ENCODE data around the gene GINS3. TPM values are rescaled to one million over a fixed set of nuclear protein-coding genes. Genes with fewer than 3 reads are reported as not detected.
A peak's percentile ranks its signal among the peaks of the same experiment; 100 is the strongest.

The GINS3 gene
- total RNA-seq, 1 experiment from 2014 or later = 12.8 TPM

DNA sequence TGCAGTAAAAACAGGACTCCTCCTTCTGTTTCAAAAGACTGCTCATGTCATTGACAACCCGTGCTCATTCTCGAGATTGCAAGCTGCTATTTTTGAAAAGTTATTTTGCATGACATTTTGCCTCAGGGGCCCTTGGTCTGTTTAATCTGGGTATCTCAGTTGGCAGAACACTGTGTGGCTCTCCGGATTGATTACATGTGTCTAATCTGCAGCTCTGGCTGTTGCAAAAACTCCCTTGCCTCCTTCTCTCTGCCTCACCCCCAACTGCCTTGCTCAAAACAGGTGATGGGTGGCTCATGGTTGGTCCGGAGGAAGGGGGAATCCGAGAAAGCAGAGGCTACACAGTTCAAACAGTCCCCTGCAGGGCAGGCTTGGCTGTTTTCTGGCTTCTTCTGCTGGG, 25.3 kb downstream of the GINS3 start:
- in situ Hi-C loops (cut with HindIII; ENCODE audit: low pct_unique_long_range_greater_than_20kb, low sequenced_read_pairs) = no loop called here
- DNase-seq (ENCODE audit: low read depth, low spot score) = peak; percentile 38

- in situ Hi-C loops (cut with HindIII; ENCODE audit: low pct_unique_long_range_greater_than_20kb, low sequenced_read_pairs) = no loop called here
- no peak for DNase-seq (ENCODE audit: low read depth, low spot score)
These were observed 25.8 kb downstream of the GINS3 start for GRCh38 chr16:58418026-58418425.

DNA sequence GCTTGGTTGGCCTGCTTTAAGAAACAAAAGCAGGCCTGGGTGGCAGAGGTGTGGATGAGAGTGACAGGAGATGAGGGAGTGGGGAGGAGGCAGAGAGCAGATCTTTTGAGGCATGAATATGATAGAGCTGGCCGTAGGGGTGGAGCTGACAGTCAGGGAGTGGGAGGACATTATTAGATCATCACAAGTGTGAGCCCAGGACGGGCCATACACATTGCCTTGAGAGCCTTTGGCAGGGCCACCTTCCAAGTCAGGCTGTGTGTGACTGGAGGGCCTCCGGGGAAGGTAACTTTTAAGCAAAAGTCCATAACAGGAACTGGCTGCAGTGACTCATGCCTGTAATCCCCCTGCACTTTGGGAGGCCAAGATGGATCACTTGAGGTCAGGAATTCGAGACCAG, 26.3 kb downstream of the GINS3 start:
- no peak for DNase-seq (ENCODE audit: low read depth, low spot score)

DNA sequence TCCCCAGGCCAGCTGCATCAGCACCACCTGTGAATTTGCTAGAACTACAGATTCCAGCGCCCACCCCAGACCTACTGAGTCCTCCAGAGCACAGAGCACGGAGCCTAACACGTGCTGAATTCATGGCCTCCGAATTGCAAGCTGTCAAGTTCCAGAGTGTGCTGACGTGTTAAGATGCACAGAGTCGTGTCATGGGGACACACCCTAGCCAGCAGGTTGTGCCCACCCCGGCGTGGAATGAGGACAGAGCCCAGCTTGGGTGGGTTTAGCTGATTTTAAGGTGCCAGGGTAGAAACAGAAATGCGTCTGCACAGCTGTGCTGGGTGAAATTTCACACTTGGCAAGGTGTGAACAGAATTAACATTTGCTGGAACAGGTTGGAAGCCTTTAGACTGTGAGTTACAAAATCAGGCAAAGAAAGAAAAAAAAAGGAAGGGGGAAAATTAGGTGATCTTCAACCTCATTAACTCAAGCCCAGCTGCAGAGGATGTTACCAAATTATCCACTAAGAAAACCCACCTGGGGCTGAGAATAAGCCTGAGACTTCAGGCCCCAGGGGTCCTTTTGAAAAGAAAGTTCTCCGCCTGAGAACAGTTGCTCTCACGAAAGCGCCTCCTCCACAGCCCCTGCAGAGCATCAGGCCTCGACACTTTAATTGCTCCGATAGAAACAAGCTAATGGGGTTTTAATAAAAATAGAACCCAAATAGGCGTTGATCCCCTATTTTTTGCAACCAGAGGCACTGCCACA, 27.1 kb downstream of the GINS3 start:
- in situ Hi-C loops (cut with HindIII; ENCODE audit: low pct_unique_long_range_greater_than_20kb, low sequenced_read_pairs) = no loop called here
- DNase-seq (ENCODE audit: low read depth, low spot score) = no peak

More for the DNA sequence above, 26.3 kb downstream of the GINS3 start:
- in situ Hi-C loops (cut with HindIII; ENCODE audit: low pct_unique_long_range_greater_than_20kb, low sequenced_read_pairs) = no loop called here

DNA sequence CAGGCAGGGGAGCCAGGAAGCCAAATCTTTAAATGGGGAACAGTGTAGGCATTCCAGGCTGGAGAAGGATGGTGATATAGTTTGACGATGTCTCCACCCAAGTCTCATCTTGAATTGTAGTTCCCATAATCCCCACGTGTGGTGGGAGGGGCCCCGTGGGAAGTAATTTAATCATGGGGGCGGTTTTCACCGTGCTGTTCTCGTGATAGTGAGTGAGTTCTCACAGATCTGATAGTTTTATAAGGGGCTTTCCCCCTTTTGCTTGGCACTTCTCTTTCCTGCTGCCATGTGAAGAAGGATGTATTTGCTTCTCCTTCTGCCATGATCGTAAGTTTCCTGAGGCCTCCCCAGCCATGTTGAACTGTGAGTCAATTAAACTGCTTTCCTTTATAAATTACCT, 28.8 kb downstream of the GINS3 start:
- in situ Hi-C loops (cut with HindIII; ENCODE audit: low pct_unique_long_range_greater_than_20kb, low sequenced_read_pairs) = no loop called here

DNA sequence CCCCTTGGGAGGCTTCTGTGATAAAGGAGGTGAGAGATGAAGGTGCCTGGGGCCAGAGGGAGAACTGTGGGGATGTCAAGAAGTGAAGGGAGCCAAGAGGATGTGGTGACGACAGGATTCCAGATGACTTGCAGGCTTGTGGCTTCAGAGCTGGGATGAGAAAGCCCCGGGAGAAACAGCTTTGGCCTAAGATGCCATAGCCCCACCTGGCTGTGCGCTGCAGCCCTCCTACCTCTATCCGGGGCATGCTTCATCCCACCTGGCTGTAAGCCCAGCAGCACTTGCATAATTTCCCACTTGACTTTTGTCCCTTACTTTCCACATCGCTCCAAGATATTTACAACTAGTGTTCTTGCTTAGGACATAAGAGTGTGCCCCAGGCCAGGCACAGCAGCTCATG, 29.3 kb downstream of the GINS3 start:
- in situ Hi-C loops (cut with HindIII; ENCODE audit: low pct_unique_long_range_greater_than_20kb, low sequenced_read_pairs) = no loop called here
- no peak for DNase-seq (ENCODE audit: low read depth, low spot score)

More for the DNA sequence above, 28.8 kb downstream of the GINS3 start:
- DNase-seq (ENCODE audit: low read depth, low spot score) = no peak

DNA sequence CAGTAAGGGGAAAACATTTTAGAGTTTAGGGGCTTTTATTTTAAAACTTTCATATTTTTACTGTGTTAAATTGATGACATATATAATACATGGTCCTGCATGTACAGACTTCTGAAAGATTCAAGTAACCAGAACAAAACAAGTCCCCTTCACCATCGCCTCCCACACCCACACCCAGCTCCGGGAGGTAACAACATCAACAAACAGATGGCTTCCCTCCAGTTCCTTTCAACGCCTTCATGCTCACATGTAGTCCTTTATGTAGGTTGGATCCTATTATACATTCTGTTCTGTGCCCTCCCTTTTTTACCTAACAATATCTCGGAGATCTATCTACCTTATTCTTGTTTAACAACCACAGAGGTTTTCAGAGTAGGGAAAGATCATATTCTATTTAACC, 30.5 kb downstream of the GINS3 start:
- no peak for DNase-seq (ENCODE audit: low read depth, low spot score)
- in situ Hi-C loops (cut with HindIII; ENCODE audit: low pct_unique_long_range_greater_than_20kb, low sequenced_read_pairs) = no loop called here

DNA sequence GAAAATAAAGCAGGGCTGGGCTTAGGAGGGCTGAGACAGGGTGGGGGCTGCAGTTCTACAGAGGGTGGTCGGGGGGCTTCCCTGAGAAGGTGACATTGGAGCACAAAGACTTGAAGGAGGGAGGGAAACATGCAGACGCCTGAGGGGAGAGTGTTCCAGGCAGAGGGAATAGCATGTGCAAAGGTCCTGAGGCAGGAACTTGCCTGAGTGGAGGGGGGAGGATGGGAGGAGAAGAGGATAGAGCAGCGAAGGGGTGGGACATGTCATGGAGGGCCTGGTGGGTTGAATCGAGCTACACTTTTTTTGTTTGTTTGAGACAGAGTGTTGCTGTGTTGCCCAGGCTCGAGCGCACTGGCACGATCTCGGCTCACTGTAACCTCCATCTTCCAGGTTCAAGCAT, 33.0 kb downstream of the GINS3 start:
- in situ Hi-C loops (cut with HindIII; ENCODE audit: low pct_unique_long_range_greater_than_20kb, low sequenced_read_pairs) = no loop called here
- DNase-seq (ENCODE audit: low read depth, low spot score) = no peak

DNA sequence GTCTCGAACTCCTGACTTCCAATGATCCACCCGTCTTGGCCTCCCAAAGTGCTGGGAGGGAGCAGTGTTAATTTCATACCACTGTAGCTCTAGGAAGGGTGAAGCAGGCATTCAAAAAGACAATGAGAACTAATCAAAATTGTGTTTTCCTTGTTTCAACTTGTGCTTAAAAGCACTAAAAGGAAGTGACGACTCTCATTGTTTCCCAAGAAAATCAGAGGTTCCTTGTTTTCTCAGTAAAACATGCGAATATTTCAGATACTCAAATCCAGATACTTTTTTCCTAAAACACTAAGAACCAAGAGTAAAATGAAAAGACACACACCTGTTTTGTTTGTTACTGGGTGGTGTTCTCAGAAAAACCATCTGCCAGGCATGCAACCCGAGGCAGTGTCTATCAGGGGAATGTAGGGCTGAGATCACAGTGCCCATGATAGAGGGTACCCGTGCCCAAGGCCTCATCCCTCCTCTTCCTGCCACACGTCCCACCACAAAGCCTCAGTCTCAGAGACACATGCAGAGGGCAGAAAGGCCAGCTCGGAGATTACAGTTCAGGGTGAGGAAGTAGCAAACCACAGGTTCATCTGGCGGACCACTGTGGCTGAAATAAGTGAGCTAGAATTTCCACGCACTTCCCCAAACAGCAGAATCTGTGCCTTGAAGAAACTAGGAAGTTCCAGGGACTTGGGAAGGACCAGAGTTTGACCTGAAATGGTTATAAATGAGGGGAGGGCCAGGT, 33.7 kb downstream of the GINS3 start:
- DNase-seq (ENCODE audit: low read depth, low spot score) = no peak
- in situ Hi-C loops (cut with HindIII; ENCODE audit: low pct_unique_long_range_greater_than_20kb, low sequenced_read_pairs) = no loop called here

DNA sequence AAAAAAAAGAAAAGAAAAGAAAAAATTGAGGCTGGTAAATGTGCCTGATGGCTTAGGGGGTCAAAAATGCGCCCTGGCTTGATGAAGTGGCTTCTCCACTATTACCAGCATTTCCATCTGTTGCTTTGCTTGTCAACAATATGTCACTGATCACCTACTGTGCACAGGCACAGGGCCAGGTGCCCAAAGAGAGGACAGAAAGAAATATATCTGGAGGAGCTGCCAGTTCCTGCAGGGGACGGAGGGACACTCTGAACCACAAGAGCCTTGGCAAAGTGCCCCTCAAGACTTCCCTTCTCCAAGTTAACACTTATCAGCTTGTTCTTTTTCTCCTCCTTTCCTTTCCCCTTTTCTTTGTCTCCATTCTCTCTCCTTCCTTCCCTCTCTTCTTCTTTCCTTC, 34.7 kb downstream of the GINS3 start:
- in situ Hi-C loops (cut with HindIII; ENCODE audit: low pct_unique_long_range_greater_than_20kb, low sequenced_read_pairs) = no loop called here
- no peak for DNase-seq (ENCODE audit: low read depth, low spot score)

GRCh38 chr16:58428621-58429542, 36.6 kb downstream of the GINS3 start:
- DNase-seq (ENCODE audit: low read depth, low spot score) = no peak
- in situ Hi-C loops (cut with HindIII; ENCODE audit: low pct_unique_long_range_greater_than_20kb, low sequenced_read_pairs) = no loop called here

DNA sequence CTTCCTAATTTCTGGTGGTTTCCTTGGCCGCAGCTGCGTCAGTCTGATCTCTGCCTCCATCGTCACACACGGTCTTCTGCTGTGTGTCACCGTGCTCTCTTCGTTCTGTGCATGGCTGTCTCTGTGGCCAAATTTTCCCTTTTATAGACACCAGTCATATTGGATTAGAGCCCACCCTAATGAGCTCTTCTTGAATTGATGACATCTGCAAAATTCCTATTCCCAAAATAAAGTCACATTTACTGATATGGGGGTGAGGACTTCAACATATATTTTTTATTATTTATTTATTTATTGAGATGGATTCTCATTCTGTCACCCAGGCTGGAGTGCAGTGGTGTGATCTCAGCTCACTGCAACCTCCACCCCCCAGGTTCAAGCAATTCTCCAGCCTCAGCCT, 38.4 kb downstream of the GINS3 start:
- DNase-seq (ENCODE audit: low read depth, low spot score) = no peak

GRCh38 chr16:58433569-58433951, 41.3 kb downstream of the GINS3 start:
- in situ Hi-C loops (cut with HindIII; ENCODE audit: low pct_unique_long_range_greater_than_20kb, low sequenced_read_pairs) = no loop called here

More for the DNA sequence above, 38.4 kb downstream of the GINS3 start:
- in situ Hi-C loops (cut with HindIII; ENCODE audit: low pct_unique_long_range_greater_than_20kb, low sequenced_read_pairs) = no loop called here

GRCh38 chr16:58435779-58436178, 43.5 kb downstream of the GINS3 start:
- DNase-seq (ENCODE audit: low read depth, low spot score) = no peak
- in situ Hi-C loops (cut with HindIII; ENCODE audit: low pct_unique_long_range_greater_than_20kb, low sequenced_read_pairs) = no loop called here

More at GRCh38 chr16:58433569-58433951, 41.3 kb downstream of the GINS3 start:
- DNase-seq (ENCODE audit: low read depth, low spot score) = no peak

DNA sequence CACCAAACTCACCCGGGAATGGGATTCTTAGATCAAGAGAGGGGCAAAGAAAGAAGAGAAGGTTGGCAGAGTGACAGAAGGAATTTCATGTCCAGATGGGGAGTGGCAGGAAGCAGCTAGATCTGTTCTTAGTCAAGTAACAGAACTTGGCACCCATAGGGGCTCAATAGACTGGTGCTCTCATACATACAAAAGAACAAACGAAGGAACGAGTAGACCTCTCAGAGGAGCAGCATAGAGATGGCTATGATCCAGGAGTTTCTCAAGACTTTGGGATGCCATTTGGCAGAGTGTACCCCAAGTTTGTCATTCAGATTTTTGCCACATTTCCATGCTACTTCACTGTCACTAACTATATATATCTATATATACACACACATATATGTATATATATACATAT, 47.9 kb downstream of the GINS3 start:
- in situ Hi-C loops (cut with HindIII; ENCODE audit: low pct_unique_long_range_greater_than_20kb, low sequenced_read_pairs) = no loop called here
- DNase-seq (ENCODE audit: low read depth, low spot score) = no peak

- in situ Hi-C loops (cut with HindIII; ENCODE audit: low pct_unique_long_range_greater_than_20kb, low sequenced_read_pairs) = no loop called here
- no peak for DNase-seq (ENCODE audit: low read depth, low spot score)
These were observed 50.3 kb downstream of the GINS3 start for GRCh38 chr16:58442547-58442946.

- DNase-seq (ENCODE audit: low read depth, low spot score) = peak; percentile 35
- in situ Hi-C loops (cut with HindIII; ENCODE audit: low pct_unique_long_range_greater_than_20kb, low sequenced_read_pairs) = no loop called here
These were observed 51.5 kb downstream of the GINS3 start for GRCh38 chr16:58443783-58444182.

DNA sequence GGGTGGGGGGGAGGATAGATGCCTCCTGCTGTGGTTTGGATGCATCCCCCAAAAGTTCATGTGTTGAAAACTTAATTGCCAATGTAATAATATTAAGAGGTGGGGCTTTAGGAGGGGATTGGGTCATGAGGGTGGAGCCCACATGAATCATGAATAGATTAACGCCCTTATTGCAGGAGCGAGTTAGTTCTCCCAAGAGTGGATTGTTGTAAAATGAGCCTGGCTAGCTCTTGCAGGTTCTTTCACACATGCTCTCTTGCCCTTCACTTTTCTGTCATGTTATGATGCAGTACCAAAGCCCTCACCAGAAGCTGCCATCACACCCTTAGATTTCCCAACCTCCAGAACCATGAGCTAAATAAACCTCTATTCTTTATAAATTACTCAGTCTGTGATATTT, 52.0 kb downstream of the GINS3 start:
- in situ Hi-C loops (cut with HindIII; ENCODE audit: low pct_unique_long_range_greater_than_20kb, low sequenced_read_pairs) = no loop called here
- DNase-seq (ENCODE audit: low read depth, low spot score) = no peak

All from SK-MEL-5 (cell line).